Suprapubic skin (tissue), 3 donors: ENCODE measurements around the gene LTA4H.

ENCODE experiments used
- CTCF ChIP-seq, 2 donors: fragments of 200-600 bp in 1 of 2; fragments of 450-650 bp in 1 of 2; sonication (generic) in 1 of 2; IDR thresholded peaks; one replicate each; pipeline ENCODE4 v1.5.1; 2016 to 2019; ENCODE audit warnings: antibody characterized with exemption in 2 of 2, mild to moderate bottlenecking in 1 of 2, moderate library complexity in 1 of 2
- POLR2A ChIP-seq, 2 donors: fragments of 450-650 bp; IDR thresholded peaks; one replicate each; pipeline ENCODE4 v1.6.1; 2017; ENCODE audit warnings: antibody characterized with exemption in 2 of 2, mild to moderate bottlenecking in 2 of 2, moderate library complexity in 2 of 2

DNA sequence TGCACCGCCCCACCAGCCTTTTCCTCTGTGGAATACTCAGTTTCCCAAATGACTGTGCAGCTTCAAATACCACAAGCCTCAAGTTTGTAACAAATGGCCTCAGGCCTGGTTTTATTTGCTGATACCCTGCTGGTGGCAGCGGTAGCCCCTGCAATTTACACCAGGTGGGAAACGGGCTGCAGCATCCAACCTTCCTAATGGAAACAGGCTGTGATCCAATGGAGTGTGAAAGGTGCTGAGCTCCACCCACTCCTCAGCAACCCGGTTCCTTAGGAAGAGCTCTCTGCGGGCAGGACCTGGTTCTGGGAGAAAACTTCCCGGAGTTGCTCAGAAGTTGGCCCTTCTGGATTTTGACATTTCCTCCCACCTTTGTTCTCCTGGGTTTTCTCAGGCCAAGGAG is 41.7 kb upstream of the LTA4H start:
- TF ChIP-seq CTCF (IDR thresholded peaks at IDR 0.05): no peak
- no peak for TF ChIP-seq POLR2A (IDR thresholded peaks at IDR 0.05)
